ENCODE results near the gene TSPAN18.

Gene TSPAN18

DNA sequence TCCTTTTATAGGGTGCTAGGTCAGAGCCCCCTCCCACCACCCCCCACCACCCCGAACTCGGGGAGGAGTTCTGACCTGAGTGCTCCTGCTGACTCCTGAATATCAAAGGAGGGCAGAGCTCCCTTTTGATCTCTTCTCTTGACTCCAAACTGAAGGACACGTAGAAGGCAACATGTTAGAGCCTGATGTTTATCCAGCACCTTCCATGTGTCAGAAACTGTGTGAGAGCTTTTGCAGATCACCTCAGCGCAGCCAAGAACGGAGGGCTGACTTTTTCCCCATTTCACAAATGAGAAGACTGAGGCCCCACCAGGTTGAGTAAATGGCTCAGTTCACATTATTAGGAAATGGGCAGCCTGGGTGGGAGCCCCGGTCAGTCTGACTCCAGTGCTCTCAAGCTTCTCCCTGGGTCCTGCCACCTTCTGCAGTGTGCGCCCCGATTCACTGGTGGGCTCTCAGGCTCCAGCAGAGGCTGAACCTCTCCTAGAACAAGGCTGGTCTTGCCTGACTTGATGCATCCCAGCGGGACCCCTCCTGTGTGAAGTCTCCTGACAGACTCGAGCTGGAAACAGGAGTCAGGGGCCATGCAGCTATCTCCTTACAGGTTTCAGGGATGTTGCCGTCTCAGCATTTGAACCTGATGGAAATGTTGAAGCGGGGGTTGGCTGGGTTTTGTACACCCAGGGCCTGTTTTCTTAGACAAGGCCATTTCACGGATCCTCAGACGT lies 98.5 kb downstream of the TSPAN18 start:
- H3K4me3 ChIP-seq (ENCODE audit: low read depth, low read length) = no peak overlapping the region
- in situ Hi-C loops (cut with HindIII; ENCODE audit: low sequenced_read_pairs) = no loop called here
- TF ChIP-seq, protein P1, sequence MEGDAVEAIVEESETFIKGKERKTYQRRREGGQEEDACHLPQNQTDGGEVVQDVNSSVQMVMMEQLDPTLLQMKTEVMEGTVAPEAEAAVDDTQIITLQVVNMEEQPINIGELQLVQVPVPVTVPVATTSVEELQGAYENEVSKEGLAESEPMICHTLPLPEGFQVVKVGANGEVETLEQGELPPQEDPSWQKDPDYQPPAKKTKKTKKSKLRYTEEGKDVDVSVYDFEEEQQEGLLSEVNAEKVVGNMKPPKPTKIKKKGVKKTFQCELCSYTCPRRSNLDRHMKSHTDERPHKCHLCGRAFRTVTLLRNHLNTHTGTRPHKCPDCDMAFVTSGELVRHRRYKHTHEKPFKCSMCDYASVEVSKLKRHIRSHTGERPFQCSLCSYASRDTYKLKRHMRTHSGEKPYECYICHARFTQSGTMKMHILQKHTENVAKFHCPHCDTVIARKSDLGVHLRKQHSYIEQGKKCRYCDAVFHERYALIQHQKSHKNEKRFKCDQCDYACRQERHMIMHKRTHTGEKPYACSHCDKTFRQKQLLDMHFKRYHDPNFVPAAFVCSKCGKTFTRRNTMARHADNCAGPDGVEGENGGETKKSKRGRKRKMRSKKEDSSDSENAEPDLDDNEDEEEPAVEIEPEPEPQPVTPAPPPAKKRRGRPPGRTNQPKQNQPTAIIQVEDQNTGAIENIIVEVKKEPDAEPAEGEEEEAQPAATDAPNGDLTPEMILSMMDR (IDR thresholded peaks at IDR 0.05; ENCODE audit: low read depth, low read length) = no peak
- DNase-seq (ENCODE audit: low read depth, low spot score) = no peak

DNA sequence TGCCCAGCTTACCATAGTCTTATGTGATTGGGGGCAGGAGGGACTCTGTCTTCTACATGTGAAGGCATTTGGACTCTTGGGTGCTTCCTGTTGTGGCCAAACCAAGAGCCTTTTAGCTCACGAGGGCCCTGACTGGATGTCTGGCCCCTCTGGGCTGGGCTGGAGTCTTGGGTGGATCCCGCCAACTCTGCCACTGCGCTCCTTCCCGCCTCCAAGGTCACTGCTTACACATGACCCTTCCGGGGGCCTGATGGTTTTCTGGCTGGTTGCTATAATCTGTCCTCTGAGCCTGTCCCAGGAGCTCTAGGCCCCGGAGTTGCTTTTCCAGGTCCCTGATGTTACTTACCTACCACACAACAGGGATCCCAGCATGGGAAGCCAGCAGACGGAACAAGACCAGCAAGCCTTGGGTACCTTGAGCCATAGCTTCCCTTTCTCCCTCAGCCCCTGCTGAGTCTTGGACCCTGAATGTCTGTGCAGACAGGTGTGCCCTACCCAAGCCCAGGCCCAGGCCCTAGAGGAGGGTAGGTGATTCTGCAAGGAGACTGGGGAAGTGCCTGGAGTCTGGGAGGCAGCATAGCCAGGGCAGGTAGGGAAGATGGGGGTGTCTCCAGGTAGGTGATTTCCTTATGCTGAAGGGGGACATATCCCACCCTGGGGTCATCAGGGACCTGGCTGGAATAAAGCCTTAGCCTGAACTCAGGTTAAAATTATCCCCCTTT lies 100.3 kb downstream of the TSPAN18 start:
- in situ Hi-C loops (cut with HindIII; ENCODE audit: low sequenced_read_pairs) = no loop called here
- TF ChIP-seq, protein P1 (IDR thresholded peaks at IDR 0.05; ENCODE audit: low read depth, low read length) = no peak
- no peak overlapping the region for H3K4me3 ChIP-seq (ENCODE audit: low read depth, low read length)
- DNase-seq (ENCODE audit: low read depth, low spot score) = no peak

DNA sequence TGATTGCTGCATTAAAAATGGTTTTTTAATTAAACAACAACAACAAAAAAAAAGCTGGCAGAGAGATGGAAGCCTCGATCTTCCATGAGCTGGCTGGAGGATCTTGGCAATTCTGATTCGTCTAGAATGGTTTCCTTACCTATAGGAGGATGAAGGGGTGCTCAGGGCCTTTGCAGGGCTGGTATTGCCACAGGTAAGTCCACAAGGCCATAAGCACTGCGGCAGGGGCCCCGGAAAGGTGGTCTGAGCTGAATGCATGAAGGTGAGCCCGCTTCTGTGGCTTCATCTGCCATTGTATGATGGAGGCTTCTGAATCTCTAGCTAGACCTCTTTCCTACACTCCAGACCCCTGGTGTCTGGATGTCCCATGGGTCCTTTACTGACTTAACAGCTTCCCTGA lies 101.5 kb downstream of the TSPAN18 start:
- TF ChIP-seq, protein P1 (IDR thresholded peaks at IDR 0.05; ENCODE audit: low read depth, low read length) = no peak
- no peak overlapping the region for H3K4me3 ChIP-seq (ENCODE audit: low read depth, low read length)
- in situ Hi-C loops (cut with HindIII; ENCODE audit: low sequenced_read_pairs) = no loop called here
- DNase-seq (ENCODE audit: low read depth, low spot score) = no peak

DNA sequence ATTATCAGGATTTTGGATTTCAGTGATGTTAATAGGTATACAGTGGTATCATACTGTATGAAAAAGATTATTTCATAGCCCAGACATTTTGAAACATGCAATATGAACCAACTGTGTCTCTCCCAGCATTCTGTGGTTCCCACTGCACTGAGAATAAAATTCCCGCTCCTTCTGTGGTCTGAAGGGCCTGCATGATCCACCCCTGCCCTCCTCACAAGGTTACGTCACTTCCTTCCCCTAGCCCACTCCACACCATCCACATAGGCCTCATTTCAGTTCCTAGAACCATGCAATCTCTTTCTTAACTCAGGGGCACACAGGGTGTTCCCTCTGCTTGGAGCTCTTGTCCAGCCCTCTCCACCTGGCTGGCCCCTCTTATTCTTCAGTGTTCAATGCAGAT lies 103.1 kb downstream of the TSPAN18 start:
- H3K4me3 ChIP-seq (ENCODE audit: low read depth, low read length) = no peak overlapping the region

DNA sequence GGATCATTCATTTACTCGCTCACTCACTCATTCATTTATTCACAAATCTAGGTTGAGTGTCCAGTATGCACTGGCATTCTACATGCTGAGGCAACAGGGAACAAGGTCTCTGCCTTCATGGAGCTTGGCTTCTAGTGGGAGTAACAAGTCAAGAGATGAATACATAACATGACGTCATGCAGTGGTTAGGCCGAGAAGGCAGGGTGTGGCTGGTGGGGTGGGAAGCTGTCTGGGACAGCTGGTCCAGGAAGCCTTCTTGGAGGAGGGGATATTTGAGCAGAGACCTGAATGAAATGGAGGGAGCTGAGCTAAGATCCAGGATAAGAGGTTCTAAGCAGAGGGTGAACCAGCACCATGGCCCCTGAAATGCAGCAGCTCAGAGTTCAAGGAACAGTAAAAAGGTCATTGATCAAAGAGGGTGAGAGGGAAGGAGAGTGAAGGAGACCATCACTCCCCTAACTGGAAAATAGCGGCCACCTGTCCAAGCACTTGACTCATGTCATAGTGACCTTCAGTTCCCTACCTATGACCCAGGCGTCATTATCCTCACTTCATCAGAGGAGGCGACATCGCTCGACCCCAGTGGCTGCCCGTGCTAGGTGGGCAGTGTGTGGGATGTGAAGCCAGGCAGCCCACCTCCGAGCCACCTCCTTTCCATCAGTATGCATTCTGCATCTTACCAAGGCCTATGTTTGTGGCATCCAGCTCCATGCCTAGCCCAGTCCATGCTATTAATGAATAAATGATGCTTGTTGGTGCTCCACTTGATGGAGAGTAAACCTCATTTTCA lies 105.0 kb downstream of the TSPAN18 start:
- in situ Hi-C loops (cut with HindIII; ENCODE audit: low sequenced_read_pairs) = no loop called here
- TF ChIP-seq, protein P1 (IDR thresholded peaks at IDR 0.05; ENCODE audit: low read depth, low read length) = no peak
- DNase-seq (ENCODE audit: low read depth, low spot score) = no peak
- no peak overlapping the region for H3K4me3 ChIP-seq (ENCODE audit: low read depth, low read length)

More for the DNA sequence above, 103.1 kb downstream of the TSPAN18 start:
- TF ChIP-seq, protein P1 (IDR thresholded peaks at IDR 0.05; ENCODE audit: low read depth, low read length) = no peak
- in situ Hi-C loops (cut with HindIII; ENCODE audit: low sequenced_read_pairs) = no loop called here
- no peak for DNase-seq (ENCODE audit: low read depth, low spot score)

DNA sequence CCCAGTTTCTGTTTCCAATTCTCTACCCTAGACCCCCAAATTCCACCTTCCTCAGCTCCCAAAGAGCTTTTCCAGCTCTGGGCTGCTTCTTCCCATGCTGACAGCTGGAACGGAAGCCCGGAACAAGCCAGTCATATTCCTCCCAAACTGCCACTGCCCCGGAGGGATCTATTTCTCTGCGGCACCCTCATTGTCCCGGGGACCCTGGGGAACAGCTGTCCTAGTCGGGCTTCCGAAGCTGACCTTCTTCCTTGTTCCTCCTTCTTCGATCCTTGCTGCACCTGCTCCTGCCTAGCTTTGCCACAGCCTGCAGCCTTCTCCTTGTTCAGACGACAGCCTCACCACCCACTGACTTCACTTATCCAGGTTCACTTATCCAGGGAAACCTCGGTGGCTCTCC lies 105.7 kb downstream of the TSPAN18 start:
- no peak overlapping the region for H3K4me3 ChIP-seq (ENCODE audit: low read depth, low read length)
- TF ChIP-seq, protein P1 (IDR thresholded peaks at IDR 0.05; ENCODE audit: low read depth, low read length) = no peak
- no peak for DNase-seq (ENCODE audit: low read depth, low spot score)
- in situ Hi-C loops (cut with HindIII; ENCODE audit: low sequenced_read_pairs) = no loop called here
